WTC11 (cell line): ENCODE results near the gene COL4A5. TPM values are rescaled to one million over a fixed set of nuclear protein-coding genes. Genes with fewer than 3 reads are reported as not detected.

Source experiments
- ATAC-seq: fragments of 200-7000 bp; cut with Tn5 transposase; 2 replicates; pipeline ENCODE4 v1.10.0; 2021; ENCODE audit warnings: mild to moderate bottlenecking, moderate library complexity
- CTCF ChIA-PET: fragments of 300-600 bp; sonication (Branson Sonifier 250); formaldehyde crosslinking; loops from one replicate; lab custom pipeline; 2021; ENCODE audit warnings: antibody characterized with exemption; lab: Charles Lee
- POLR2A ChIA-PET: fragments of 350-600 bp; sonication (Branson Sonifier 250); formaldehyde crosslinking; loops from one replicate; lab custom pipeline; 2021; ENCODE audit warnings: antibody characterized with exemption; lab: Charles Lee
- DNase-seq: peaks from one replicate; pipeline ENCODE4 v3.0.0; 2021; ENCODE audit warnings: low spot score
- H3K27ac Mint-ChIP-seq: 2 replicates; pipeline ENCODE4 v1.8.0; 2021; ENCODE audit warnings: mixed read lengths
- H3K27me3 Mint-ChIP-seq: 2 replicates; pipeline ENCODE4 v1.8.0; 2021; ENCODE audit warnings: low read depth, mild to moderate bottlenecking, moderate library complexity, mixed read lengths
- H3K36me3 Mint-ChIP-seq: 2 replicates; pipeline ENCODE4 v1.8.0; 2021; ENCODE audit warnings: mixed read lengths
- H3K4me1 Mint-ChIP-seq: 2 replicates; pipeline ENCODE4 v1.8.0; 2022; ENCODE audit warnings: mixed read lengths
- H3K4me3 Mint-ChIP-seq: 2 replicates; pipeline ENCODE4 v1.8.0; 2021; ENCODE audit warnings: mild to moderate bottlenecking, moderate library complexity, mixed read lengths
- H3K9me3 Mint-ChIP-seq: 2 replicates; pipeline ENCODE4 v1.8.0; 2021; ENCODE audit warnings: mixed read lengths
- AR ChIP-seq: fragments of 250-450 bp; sonication (Bioruptor Pico); IDR thresholded peaks from 2 replicates; pipeline ENCODE4 v1.9.0; 2021; ENCODE audit warnings: mild to moderate bottlenecking
- ARID4B ChIP-seq: sonication (generic); formaldehyde crosslinking; IDR thresholded peaks from 2 replicates; pipeline ENCODE4 v1.8.0; 2023; ENCODE audit warnings: missing genetic modification reagents, mild to moderate bottlenecking, borderline replicate concordance
- CREB1 ChIP-seq: sonication (generic); formaldehyde crosslinking; IDR thresholded peaks from 2 replicates; pipeline ENCODE4 v1.8.0; 2023; ENCODE audit warnings: mild to moderate bottlenecking, missing genetic modification reagents
- FOXK1 ChIP-seq: sonication (generic); formaldehyde crosslinking; IDR thresholded peaks from 2 replicates; pipeline ENCODE4 v1.8.0; 2022; ENCODE audit warnings: mild to moderate bottlenecking, moderate library complexity, missing genetic modification reagents
- FOXP4 ChIP-seq: sonication (generic); formaldehyde crosslinking; IDR thresholded peaks from 2 replicates; pipeline ENCODE4 v1.8.0; 2022; ENCODE audit warnings: mild to moderate bottlenecking, missing genetic modification reagents
- GABPB1 ChIP-seq: sonication (generic); formaldehyde crosslinking; IDR thresholded peaks from 2 replicates; pipeline ENCODE4 v1.8.1; 2023; ENCODE audit warnings: mild to moderate bottlenecking, missing genetic modification reagents
- JAZF1 ChIP-seq: fragments of 250-450 bp; sonication (Bioruptor Pico); IDR thresholded peaks from 2 replicates; pipeline ENCODE4 v1.9.0; 2021; ENCODE audit warnings: moderate library complexity, mild to moderate bottlenecking, inconsistent platforms
- NR1H2 ChIP-seq: sonication (generic); formaldehyde crosslinking; IDR thresholded peaks from 2 replicates; pipeline ENCODE4 v1.9.0; 2021; ENCODE audit warnings: mild to moderate bottlenecking, moderate library complexity, missing genetic modification reagents
- OVOL2 ChIP-seq: fragments of 250-450 bp; sonication (Bioruptor Pico); IDR thresholded peaks from 2 replicates; pipeline ENCODE4 v1.9.0; 2021; ENCODE audit warnings: mild to moderate bottlenecking, borderline replicate concordance
- PRDM15 ChIP-seq: sonication (generic); formaldehyde crosslinking; IDR thresholded peaks from 2 replicates; pipeline ENCODE4 v1.8.0; 2022; ENCODE audit warnings: missing genetic modification reagents
- RORB ChIP-seq: fragments of 250-450 bp; sonication (Bioruptor Pico); IDR thresholded peaks from 2 replicates; pipeline ENCODE4 v1.9.0; 2021; ENCODE audit warnings: mild to moderate bottlenecking
- SMAD3 ChIP-seq: sonication (generic); formaldehyde crosslinking; IDR thresholded peaks from 2 replicates; pipeline ENCODE4 v1.8.0; 2022; ENCODE audit warnings: missing genetic modification reagents, mild to moderate bottlenecking, borderline replicate concordance
- ZNF121 ChIP-seq: sonication (generic); formaldehyde crosslinking; IDR thresholded peaks from 2 replicates; pipeline ENCODE4 v1.8.0; 2023; ENCODE audit warnings: missing genetic modification reagents
- ZNF138 ChIP-seq: sonication (generic); formaldehyde crosslinking; conservative IDR thresholded peaks from 2 replicates; pipeline ENCODE4 v1.8.1; 2022; ENCODE audit warnings: mild to moderate bottlenecking, moderate library complexity, missing genetic modification reagents
- total RNA-seq: library from RNA; stranded (reverse); gene quantifications from 3 replicates; pipeline ENCODE4 v1.2.3, GENCODE V29; 2021
- TF ChIP-seq, protein P1 (sequence below): sonication (generic); formaldehyde crosslinking; IDR thresholded peaks from 2 replicates; pipeline ENCODE4 v1.8.0; 2023; ENCODE audit warnings: mild to moderate bottlenecking, missing genetic modification reagents
- TF ChIP-seq, protein P2 (sequence below): sonication (generic); formaldehyde crosslinking; IDR thresholded peaks from 2 replicates; pipeline ENCODE4 v1.8.1; 2023; ENCODE audit warnings: mild to moderate bottlenecking, missing genetic modification reagents
- TF ChIP-seq, protein P3 (sequence below): sonication (generic); formaldehyde crosslinking; IDR thresholded peaks from 2 replicates; pipeline ENCODE4 v1.8.0; 2022; ENCODE audit warnings: mild to moderate bottlenecking, missing genetic modification reagents

Gene COL4A5
- total RNA-seq, 1 experiment from 2014 or later, result 30.7 TPM

- Mint-ChIP-seq H3K4me1 (peaks cover 45% of the 10 kb centered on the region), H3K36me3 (no peaks in the 10 kb centered on the region), H3K9me3 (no peaks in the 10 kb centered on the region), H3K4me3 (no peak overlapping the region)
- CTCF ChIA-PET, result no interaction called here
- DNase-seq, result no peak
- TF ChIP-seq, protein P1, sequence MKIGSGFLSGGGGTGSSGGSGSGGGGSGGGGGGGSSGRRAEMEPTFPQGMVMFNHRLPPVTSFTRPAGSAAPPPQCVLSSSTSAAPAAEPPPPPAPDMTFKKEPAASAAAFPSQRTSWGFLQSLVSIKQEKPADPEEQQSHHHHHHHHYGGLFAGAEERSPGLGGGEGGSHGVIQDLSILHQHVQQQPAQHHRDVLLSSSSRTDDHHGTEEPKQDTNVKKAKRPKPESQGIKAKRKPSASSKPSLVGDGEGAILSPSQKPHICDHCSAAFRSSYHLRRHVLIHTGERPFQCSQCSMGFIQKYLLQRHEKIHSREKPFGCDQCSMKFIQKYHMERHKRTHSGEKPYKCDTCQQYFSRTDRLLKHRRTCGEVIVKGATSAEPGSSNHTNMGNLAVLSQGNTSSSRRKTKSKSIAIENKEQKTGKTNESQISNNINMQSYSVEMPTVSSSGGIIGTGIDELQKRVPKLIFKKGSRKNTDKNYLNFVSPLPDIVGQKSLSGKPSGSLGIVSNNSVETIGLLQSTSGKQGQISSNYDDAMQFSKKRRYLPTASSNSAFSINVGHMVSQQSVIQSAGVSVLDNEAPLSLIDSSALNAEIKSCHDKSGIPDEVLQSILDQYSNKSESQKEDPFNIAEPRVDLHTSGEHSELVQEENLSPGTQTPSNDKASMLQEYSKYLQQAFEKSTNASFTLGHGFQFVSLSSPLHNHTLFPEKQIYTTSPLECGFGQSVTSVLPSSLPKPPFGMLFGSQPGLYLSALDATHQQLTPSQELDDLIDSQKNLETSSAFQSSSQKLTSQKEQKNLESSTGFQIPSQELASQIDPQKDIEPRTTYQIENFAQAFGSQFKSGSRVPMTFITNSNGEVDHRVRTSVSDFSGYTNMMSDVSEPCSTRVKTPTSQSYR (CRISPR knock-in tag), result no peak
- TF ChIP-seq OVOL2 (CRISPR knock-in tag), result no peak
- TF ChIP-seq NR1H2, result no peak
- TF ChIP-seq, all 79 proteins: peak for 0
- ATAC-seq, result no peak
- H3K27me3 Mint-ChIP-seq, result no peaks in the 10 kb centered on the region
- POLR2A ChIA-PET, result no interaction called here
- H3K27ac Mint-ChIP-seq, result no peak overlapping the region
Observed at GRCh38 chrX:108417257-108417656, 22.4 kb upstream of the COL4A5 start.

- ATAC-seq (no peak), DNase-seq (no peak)
- Mint-ChIP-seq H3K36me3 (no peaks in the 10 kb centered on the region), H3K27ac (peak overlapping the region; percentile 45; the same call in 1 of the 2 replicates), H3K27me3 (no peaks in the 10 kb centered on the region), H3K4me3 (no peak overlapping the region; the same call in 1 of the 2 replicates), H3K9me3 (no peaks in the 10 kb centered on the region), H3K4me1 (peaks cover 35% of the 10 kb centered on the region)
- ChIA-PET CTCF (no interaction called here), POLR2A (no interaction called here)
- no peak for TF ChIP-seq CREB1 (CRISPR knock-in tag)
- TF ChIP-seq RORB (CRISPR knock-in tag), result no peak
- TF ChIP-seq, protein P2, sequence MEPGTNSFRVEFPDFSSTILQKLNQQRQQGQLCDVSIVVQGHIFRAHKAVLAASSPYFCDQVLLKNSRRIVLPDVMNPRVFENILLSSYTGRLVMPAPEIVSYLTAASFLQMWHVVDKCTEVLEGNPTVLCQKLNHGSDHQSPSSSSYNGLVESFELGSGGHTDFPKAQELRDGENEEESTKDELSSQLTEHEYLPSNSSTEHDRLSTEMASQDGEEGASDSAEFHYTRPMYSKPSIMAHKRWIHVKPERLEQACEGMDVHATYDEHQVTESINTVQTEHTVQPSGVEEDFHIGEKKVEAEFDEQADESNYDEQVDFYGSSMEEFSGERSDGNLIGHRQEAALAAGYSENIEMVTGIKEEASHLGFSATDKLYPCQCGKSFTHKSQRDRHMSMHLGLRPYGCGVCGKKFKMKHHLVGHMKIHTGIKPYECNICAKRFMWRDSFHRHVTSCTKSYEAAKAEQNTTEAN, result no peak
- TF ChIP-seq, protein P3, sequence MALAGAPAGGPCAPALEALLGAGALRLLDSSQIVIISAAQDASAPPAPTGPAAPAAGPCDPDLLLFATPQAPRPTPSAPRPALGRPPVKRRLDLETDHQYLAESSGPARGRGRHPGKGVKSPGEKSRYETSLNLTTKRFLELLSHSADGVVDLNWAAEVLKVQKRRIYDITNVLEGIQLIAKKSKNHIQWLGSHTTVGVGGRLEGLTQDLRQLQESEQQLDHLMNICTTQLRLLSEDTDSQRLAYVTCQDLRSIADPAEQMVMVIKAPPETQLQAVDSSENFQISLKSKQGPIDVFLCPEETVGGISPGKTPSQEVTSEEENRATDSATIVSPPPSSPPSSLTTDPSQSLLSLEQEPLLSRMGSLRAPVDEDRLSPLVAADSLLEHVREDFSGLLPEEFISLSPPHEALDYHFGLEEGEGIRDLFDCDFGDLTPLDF, result no peak
- no peak for TF ChIP-seq SMAD3 (CRISPR knock-in tag)
- TF ChIP-seq FOXK1 (CRISPR knock-in tag), result no peak
- no peak for TF ChIP-seq ZNF121
- no peak for TF ChIP-seq AR (CRISPR knock-in tag)
- no peak for TF ChIP-seq ARID4B (CRISPR knock-in tag)
- no peak for TF ChIP-seq GABPB1 (CRISPR knock-in tag)
- TF ChIP-seq PRDM15 (CRISPR knock-in tag), result no peak
- TF ChIP-seq JAZF1 (CRISPR knock-in tag), result no peak
- TF ChIP-seq FOXP4 (CRISPR knock-in tag), result no peak
- TF ChIP-seq NR1H2, result no peak
- TF ChIP-seq ZNF138 (CRISPR knock-in tag), result no peak
Observed at GRCh38 chrX:108419401-108419800, 20.2 kb upstream of the COL4A5 start.
